NB4 (cell line): ENCODE data around the gene RFX2.

Experiments used
- DNase-seq: peaks from one replicate; pipeline ENCODE4 v3.0.0; 2010; ENCODE audit warnings: low read depth
- H3K4me3 ChIP-seq: one replicate; pipeline ENCODE4 v1.5.1; 2011; ENCODE audit warnings: mild to moderate bottlenecking, low read depth, low read length, moderate library complexity
- CTCF ChIP-seq: IDR thresholded peaks from one replicate; pipeline ENCODE4 v1.5.1; 2012; ENCODE audit warnings: low read depth, low read length
- MAX ChIP-seq: IDR thresholded peaks from 2 replicates; pipeline ENCODE4 v1.6.1; 2011; ENCODE audit warnings: low read depth, low read length
- MYC ChIP-seq: IDR thresholded peaks from 2 replicates; pipeline ENCODE4 v1.6.1; 2011; ENCODE audit warnings: low read depth, low read length
- POLR2A ChIP-seq: IDR thresholded peaks from 2 replicates; pipeline ENCODE4 v1.6.1; 2011; ENCODE audit warnings: mild to moderate bottlenecking; ENCODE audit not compliant: insufficient read length; ENCODE audit errors: extremely low read depth

The RFX2 gene

GRCh38 chr19:6002591-6002990 is 107.7 kb downstream of the RFX2 start:
- TF ChIP-seq CTCF (no peak), MYC (no peak), MAX (no peak), POLR2A (no peak)
- no peak for DNase-seq
- H3K4me3 ChIP-seq = no peak overlapping the region

- TF ChIP-seq MYC (no peak), CTCF (no peak), MAX (no peak), POLR2A (no peak)
- DNase-seq = no peak
- no peak overlapping the region for H3K4me3 ChIP-seq
Measured at GRCh38 chr19:6000228-6000847, 110.0 kb downstream of the RFX2 start.

- DNase-seq = no peak
- H3K4me3 ChIP-seq = no peak overlapping the region
- no peak for TF ChIP-seq MYC
- no peak for TF ChIP-seq MAX
Measured at GRCh38 chr19:5999693-6000092, 110.6 kb downstream of the RFX2 start.

- DNase-seq = no peak
- TF ChIP-seq MYC (no peak), MAX (no peak), CTCF (no peak), POLR2A (no peak)
- H3K4me3 ChIP-seq = no peak overlapping the region
Measured at GRCh38 chr19:5997371-5997770, 112.9 kb downstream of the RFX2 start.

GRCh38 chr19:5996623-5997320 is 113.5 kb downstream of the RFX2 start:
- no peak overlapping the region for H3K4me3 ChIP-seq
- TF ChIP-seq POLR2A (no peak), MAX (no peak), MYC (no peak), CTCF (no peak)
- DNase-seq = no peak

GRCh38 chr19:5996102-5996501 is 114.2 kb downstream of the RFX2 start:
- TF ChIP-seq CTCF (no peak), MAX (no peak), POLR2A (no peak), MYC (no peak)
- DNase-seq = no peak
- H3K4me3 ChIP-seq = no peak overlapping the region
